AG04449 (cell line): ENCODE results near the gene METRNL.

Source experiments
- CTCF ChIA-PET: fragments of 350-600 bp; formaldehyde crosslinking; extraction: SDS; loops from one replicate; lab custom pipeline; 2021; ENCODE audit warnings: antibody characterized with exemption; lab: Yijun Ruan, JAX
- POLR2A ChIA-PET: fragments of 400-600, 350-600 bp; formaldehyde crosslinking; extraction: SDS; loops from one replicate; lab custom pipeline; 2020; ENCODE audit warnings: antibody characterized with exemption, inconsistent platforms; lab: Yijun Ruan, JAX
- DNase-seq: peaks from one replicate; pipeline ENCODE4 v3.0.0-alpha.2; 2010; ENCODE audit warnings: low read depth, low spot score
- H3K4me3 ChIP-seq: 2 replicates; pipeline ENCODE4 v1.5.1; 2011; ENCODE audit warnings: low read depth, mild to moderate bottlenecking, control low read depth, low read length
- CTCF ChIP-seq: IDR thresholded peaks from one replicate; pipeline ENCODE4 v1.5.1; 2011; ENCODE audit warnings: mild to moderate bottlenecking, moderate library complexity, low read length, control low read depth, inconsistent platforms; ENCODE audit not compliant: insufficient read depth; ENCODE audit errors: missing control alignments

The METRNL gene

GRCh38 chr17:83070800-83071341, 8.5 kb upstream of the METRNL start:
- ChIA-PET POLR2A (no interaction called here), CTCF (no interaction called here)
- DNase-seq, result no peak
- H3K4me3 ChIP-seq, result no peak overlapping the region
- TF ChIP-seq CTCF, result no peak

- no peak for DNase-seq
Observed at GRCh38 chr17:83071365-83071764, 8.0 kb upstream of the METRNL start.

GRCh38 chr17:83071966-83072562, 7.3 kb upstream of the METRNL start:
- POLR2A ChIA-PET, result no interaction called here
- no peak for DNase-seq
- no peak overlapping the region for H3K4me3 ChIP-seq
- TF ChIP-seq CTCF, result no peak
- CTCF ChIA-PET, result no interaction called here

More at GRCh38 chr17:83071365-83071764, 8.0 kb upstream of the METRNL start:
- POLR2A ChIA-PET, result no interaction called here
- H3K4me3 ChIP-seq, result no peak overlapping the region
- no peak for TF ChIP-seq CTCF
- CTCF ChIA-PET, result no interaction called here

- TF ChIP-seq CTCF, result no peak
- CTCF ChIA-PET, result no interaction called here
- H3K4me3 ChIP-seq, result no peak overlapping the region
- no peak for DNase-seq
- POLR2A ChIA-PET, result no interaction called here
Observed at GRCh38 chr17:83072600-83073358, 6.6 kb upstream of the METRNL start.

GRCh38 chr17:83073389-83074063, 5.9 kb upstream of the METRNL start:
- no peak overlapping the region for H3K4me3 ChIP-seq
- ChIA-PET POLR2A (no interaction called here), CTCF (no interaction called here)
- DNase-seq, result no peak
- no peak for TF ChIP-seq CTCF
